GM19395 (cell line): ENCODE data around the gene SP2.
A peak's percentile ranks its signal among the peaks of the same experiment; 100 is the strongest.

ENCODE experiments used
- ATAC-seq: cut with Tn5 transposase; IDR thresholded peaks from one replicate; pipeline ENCODE4 v1.9.1; 2021; ENCODE audit warnings: mild to moderate bottlenecking, moderate library complexity; ENCODE audit not compliant: unreplicated experiment

The SP2 gene

DNA sequence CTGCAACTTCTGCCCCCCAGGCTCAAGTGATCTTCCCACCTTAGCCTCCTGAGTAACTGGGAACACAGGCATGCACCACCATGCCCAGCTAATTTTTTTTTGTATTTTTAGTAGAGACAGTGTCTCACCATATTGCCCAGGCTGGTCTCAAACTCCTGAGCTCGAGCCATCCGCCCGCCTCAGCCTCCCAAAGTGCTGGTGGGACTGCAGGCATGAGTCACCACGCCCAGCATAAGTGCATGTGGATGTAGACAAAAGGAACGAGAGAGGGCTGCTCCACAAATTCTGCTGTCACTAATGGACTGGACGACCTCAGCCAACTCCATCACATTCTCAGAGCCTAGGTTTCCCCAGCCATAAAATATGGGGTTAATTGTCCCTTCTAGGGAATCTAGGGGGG, 7.7 kb upstream of the SP2 start:
- no peak for ATAC-seq

DNA sequence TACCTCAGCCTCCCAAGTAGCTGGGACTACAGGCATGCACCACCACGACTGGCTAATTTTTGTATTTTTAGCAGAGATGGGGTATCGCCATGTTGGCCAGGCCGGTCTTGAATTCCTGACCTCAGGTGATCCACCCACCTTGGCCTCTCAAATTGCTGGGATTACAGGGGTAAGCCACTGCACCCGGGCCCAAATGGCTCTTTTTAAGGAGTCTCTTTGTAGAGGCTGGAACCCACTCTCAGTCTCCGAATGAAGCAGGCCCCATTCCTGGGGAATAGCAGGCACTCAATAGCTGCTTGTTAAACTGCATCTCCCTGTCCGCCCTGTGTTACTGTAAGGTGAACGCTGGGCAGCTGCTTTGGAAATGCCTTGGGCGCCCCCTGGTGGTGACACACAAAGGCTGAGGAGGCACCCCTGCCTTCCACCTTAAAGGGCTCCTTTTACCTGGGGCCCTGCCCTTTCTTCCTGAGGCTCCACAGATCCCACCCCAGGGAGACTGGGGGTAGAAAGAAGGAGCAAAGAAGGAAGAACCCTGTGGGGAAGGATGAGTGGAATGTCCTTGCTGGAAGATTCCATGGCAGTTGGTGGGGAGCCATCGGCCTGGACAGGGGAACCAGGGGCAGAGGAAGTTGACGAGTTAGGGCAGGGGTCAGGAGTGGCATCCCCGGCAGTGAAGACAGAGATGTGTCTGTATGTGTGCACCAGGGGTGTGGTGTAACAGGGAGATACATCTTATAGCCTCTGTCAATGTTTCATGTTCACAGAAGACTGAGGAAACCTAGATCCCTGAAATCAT, 6.1 kb upstream of the SP2 start:
- ATAC-seq: no peak

DNA sequence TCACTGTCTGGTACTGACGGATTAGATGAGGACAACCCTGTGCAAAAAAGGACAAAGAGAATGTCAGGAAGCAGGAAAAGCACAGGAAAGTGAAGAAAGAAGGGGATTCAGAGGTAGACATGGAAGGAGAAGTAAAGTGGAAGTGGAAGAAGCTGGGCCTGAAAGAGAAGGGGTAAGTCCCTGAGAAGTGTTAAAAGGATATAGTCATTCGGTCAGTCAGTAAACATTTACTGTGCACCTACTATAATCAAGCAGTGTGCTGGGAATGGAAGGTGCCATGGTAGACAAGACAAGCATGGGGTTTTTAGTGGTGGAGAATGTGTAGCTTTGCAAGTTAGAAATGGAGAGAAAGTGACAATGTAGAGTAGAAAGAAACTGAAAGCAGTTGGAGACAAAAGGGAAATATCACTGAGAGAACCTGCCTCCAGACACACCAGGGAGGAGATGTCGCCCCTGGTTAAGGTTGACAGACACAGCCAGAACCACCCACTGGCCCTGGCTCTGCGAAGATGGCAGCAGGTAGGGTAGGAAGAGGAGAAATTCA, 4.4 kb upstream of the SP2 start:
- no peak for ATAC-seq

- ATAC-seq: no peak
Observed at GRCh38 chr17:47894498-47895346, 1.3 kb upstream of the SP2 start.

DNA sequence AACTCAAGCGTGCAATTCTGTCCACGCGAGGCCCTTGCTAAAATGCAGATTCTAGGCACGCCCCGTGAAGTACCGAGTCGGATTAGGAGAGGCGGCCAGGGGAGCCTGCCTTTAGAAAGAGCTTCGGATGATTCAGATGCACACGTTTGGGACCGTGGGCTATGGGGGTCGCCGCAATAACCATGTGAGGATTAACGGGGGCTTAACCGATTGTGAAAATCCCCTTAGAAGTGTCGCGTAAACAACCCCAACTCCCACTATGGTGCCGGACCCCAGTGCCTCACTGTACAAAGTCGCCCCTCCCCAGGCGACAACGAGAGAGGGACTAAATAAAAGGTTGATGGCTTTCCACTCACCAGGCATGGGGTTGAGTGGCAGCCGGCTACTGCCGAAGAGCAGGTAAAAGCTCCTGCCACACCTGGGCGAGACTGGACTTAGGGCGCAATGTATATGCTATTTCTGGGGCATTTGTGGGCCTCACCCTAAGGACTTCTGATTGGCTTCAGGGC, 635 bp upstream of the SP2 start:
- ATAC-seq: no peak

DNA sequence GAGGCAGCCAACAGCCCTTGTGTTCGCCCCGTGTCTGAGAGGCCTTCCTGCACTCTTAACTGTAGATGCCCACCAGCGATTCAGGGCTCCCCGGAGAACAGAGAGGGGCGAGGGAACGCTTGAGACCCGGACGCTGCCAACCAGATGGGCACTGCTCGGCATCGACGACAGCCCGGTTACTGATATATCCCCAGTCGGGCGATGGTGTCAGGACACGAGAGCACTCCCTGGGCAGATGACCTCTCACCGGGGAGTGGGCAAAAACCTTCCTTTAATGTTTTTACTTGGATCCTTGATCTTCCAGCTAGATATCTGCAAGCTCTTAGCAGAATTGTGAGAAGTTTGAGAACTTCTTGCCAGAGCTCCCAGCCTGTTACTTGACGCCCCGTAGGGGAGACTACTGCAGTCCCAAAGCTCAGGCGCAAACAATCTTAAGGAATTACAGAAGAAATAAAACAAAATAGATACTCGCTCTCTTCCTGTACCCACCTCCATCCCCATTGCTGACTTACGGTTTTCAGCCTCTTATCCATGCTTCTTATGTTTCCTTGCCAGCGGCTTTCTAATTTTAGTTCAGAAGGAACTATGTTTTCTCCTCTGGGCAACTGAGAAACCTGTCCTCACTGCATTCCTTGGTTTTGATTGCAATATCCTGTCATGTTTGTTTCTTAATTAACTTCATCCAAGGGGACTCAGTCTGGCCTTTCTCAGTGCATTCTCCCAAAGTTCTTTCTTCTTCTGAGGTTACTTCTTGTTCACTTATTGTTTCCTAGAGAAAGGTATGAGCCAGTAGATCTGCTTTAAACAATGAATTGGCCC, 845 bp downstream of the SP2 start:
- ATAC-seq: peak; percentile 2

GRCh38 chr17:47897561-47897960, 1.5 kb downstream of the SP2 start:
- ATAC-seq: no peak

- no peak for ATAC-seq
Observed at GRCh38 chr17:47898241-47898640, 2.2 kb downstream of the SP2 start.

DNA sequence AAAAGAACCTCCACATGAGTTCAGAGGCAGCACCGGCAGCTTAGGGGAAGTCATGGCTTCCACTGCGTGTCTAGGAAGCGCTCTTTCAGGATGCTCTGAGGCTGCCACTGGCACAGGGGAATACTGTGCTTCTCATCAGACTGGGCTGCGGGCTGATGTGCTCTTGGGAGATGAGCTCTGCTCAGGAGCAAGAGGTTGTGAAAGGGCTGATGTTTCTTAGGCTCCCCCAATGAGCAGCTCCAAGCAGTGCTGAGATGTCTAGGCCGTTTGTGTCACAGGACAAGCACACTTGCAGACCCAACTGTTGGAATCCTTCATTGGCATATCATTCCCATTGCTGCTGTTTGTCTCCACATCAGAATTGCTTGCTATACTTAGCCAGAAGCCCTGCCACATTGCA, 3.6 kb downstream of the SP2 start:
- no peak for ATAC-seq

DNA sequence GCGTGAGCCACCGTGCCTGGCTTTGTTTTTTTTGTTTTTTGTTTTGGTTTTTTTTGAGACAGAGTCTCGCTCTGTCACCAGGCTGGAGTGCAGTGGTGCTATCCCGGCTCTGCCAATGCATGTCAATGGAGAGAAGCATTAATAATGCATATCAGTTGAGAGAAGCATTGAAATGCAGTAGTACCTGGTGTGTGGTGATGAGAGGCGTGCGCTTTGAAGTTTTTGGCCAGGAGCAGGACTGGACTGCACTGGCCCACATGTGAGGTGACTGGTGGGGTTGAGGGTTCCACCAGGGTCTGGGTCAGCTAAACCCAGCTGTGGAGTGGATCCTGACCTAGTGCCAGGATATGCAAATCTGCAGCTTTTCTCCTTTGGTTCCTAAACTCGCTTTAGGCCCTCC, 5.4 kb downstream of the SP2 start:
- ATAC-seq: no peak

DNA sequence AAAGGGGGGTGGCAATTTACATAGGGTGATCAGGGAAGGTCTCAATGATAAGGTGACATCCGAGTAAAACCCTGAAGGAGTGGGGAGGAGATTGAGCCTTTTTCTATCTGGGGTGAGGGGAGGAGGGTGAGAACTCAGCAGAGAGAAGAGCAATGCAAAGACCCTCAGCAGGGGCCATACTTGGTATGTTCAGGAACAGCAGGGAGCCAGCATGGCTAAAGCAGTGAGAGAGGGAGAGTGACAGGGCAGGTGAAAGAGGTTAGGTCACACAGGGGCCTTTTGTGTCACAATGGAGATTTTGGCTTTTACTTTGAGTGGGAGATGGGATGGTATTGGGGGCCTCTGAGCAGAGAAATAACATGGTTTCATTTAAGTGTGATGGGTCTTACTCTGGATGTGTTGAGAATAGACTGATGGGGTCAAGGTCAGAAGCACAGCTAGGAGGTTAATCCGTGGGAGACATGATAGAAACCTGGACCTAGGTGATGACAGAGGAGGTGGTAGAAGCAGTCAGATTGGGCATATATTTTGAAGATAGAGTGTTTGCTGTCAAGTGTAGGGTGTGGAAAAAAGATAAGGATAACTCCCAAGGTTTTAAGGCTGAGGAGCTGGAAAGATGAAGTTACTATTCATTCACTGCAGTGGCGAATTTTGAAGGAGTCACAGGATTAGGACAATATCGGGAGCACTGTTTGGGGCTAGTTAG, 6.2 kb downstream of the SP2 start:
- no peak for ATAC-seq

GRCh38 chr17:47905221-47905733, 9.2 kb downstream of the SP2 start:
- ATAC-seq: no peak

- ATAC-seq: no peak
Observed at GRCh38 chr17:47906443-47906842, 10.4 kb downstream of the SP2 start.

- no peak for ATAC-seq
Observed at GRCh38 chr17:47907932-47908562, 12.0 kb downstream of the SP2 start.

GRCh38 chr17:47913050-47913449, 17.0 kb downstream of the SP2 start:
- ATAC-seq: no peak

GRCh38 chr17:47914306-47914948, 18.4 kb downstream of the SP2 start:
- ATAC-seq: no peak

DNA sequence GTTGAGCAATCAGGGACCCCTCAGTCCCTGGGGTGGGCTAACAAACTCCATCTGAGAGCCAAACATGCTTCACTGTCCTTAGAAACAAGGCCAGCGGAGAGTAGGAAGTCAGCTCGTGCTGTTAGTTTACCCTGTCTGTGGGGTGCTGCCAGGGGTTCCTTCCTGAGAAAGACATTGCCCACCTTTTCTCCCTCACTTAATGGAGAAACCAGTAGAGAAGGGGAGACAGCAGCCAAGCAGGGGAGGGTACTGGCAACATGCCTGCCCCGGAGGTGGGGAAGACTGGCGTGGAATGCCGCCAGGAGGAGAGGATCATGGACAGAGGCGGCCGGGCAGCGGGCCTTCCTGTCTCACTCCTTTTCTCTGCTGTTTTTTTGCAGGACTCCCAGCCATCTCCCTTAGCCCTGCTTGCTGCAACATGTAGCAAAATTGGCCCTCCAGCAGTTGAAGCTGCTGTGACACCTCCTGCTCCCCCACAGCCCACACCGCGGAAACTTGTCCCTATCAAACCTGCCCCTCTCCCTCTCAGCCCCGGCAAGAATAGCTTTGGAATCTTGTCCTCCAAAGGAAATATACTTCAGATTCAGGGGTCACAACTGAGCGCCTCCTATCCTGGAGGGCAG, 19.9 kb downstream of the SP2 start:
- no peak for ATAC-seq

DNA sequence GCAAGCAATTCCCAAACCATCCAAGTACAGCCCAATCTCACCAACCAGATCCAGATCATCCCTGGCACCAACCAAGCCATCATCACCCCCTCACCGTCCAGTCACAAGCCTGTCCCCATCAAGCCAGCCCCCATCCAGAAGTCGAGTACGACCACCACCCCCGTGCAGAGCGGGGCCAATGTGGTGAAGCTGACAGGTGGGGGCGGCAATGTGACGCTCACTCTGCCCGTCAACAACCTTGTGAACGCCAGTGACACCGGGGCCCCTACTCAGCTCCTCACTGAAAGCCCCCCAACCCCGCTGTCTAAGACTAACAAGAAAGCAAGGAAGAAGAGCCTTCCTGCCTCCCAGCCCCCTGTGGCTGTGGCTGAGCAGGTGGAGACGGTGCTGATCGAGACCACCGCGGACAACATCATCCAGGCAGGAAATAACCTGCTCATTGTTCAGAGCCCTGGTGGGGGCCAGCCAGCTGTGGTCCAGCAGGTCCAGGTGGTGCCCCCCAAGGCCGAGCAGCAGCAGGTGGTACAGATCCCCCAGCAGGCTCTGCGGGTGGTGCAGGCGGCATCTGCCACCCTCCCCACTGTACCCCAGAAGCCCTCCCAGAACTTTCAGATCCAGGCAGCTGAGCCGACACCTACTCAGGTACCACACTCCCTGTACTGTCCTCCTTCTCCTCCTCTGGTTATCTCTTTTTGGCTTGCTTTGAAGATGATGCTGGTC, 20.6 kb downstream of the SP2 start:
- ATAC-seq: no peak
